ENCODE measurements around the gene KRT24. TPM values are rescaled to one million over a fixed set of nuclear protein-coding genes. Genes with fewer than 3 reads are reported as not detected.
"Not testable (repeated sequence)": the region's sequence is repeated elsewhere in the genome, so short reads cannot be mapped to it uniquely, and the experiment has no call there.

Gene KRT24
- total RNA-seq (2022) = not detected in 2 replicates
- Bru-seq, nascent RNA = not detected
- not detected for BruChase-seq, experiment 1, labeled RNA remaining after a 6-hour chase
- BruChase-seq, experiment 2, labeled RNA remaining after a 2-hour chase = not detected
- long read RNA-seq = 0 reads

GRCh38 chr17:40703652-40704051, at the start of gene KRT24:
KRT24 (minus strand) TSS chr17:40703752; CDS start chr17:40703693, 59 bp downstream.
- Mint-ChIP-seq H3K27ac (ENCODE audit: low read depth, unreplicated experiment) (no peak within 1 kb of the TSS), H3K27me3 (ENCODE audit: insufficient read depth, unreplicated experiment) (no peaks in the 10 kb centered on the region), H3K4me3 (ENCODE audit: unreplicated experiment) (no peak within 1 kb of the TSS), H3K36me3 (ENCODE audit: insufficient read depth, unreplicated experiment) (no peaks in the 10 kb centered on the region), H3K4me1 (ENCODE audit: insufficient read depth, unreplicated experiment) (peaks cover 30% of the 10 kb centered on the region), H3K9me3 (ENCODE audit: unreplicated experiment) (no peaks in the 10 kb centered on the region)
- intact Hi-C loops (cut with micrococcal nuclease) = no loop called here
- TF ChIP-seq, protein P1, sequence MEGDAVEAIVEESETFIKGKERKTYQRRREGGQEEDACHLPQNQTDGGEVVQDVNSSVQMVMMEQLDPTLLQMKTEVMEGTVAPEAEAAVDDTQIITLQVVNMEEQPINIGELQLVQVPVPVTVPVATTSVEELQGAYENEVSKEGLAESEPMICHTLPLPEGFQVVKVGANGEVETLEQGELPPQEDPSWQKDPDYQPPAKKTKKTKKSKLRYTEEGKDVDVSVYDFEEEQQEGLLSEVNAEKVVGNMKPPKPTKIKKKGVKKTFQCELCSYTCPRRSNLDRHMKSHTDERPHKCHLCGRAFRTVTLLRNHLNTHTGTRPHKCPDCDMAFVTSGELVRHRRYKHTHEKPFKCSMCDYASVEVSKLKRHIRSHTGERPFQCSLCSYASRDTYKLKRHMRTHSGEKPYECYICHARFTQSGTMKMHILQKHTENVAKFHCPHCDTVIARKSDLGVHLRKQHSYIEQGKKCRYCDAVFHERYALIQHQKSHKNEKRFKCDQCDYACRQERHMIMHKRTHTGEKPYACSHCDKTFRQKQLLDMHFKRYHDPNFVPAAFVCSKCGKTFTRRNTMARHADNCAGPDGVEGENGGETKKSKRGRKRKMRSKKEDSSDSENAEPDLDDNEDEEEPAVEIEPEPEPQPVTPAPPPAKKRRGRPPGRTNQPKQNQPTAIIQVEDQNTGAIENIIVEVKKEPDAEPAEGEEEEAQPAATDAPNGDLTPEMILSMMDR (IDR thresholded peaks at IDR 0.05; ENCODE audit: unreplicated experiment) = no peak
- ChIA-PET CTCF (interaction anchor here (0.6 kb wide), 1 partner anchor 346 kb away, joined by 4 read pairs; no protein-coding TSS in a partner anchor), POLR2A (interaction anchor here (0.9 to 1.8 kb wide), 5 partner anchors 10 to 57 kb away, joined by 3 to 11 read pairs (median 3); partner anchors contain the start of gene SMARCE1)
- BruUV-seq (replicated peaks) = no TSS peak
- DNase-seq (ENCODE audit: unreplicated experiment) = no peak

- no peak for DNase-seq (ENCODE audit: unreplicated experiment)
- Mint-ChIP-seq H3K27me3 (ENCODE audit: insufficient read depth, unreplicated experiment) (peaks cover 64% of the 10 kb centered on the region), H3K4me3 (ENCODE audit: unreplicated experiment) (no peak overlapping the region), H3K27ac (ENCODE audit: low read depth, unreplicated experiment) (no peak overlapping the region), H3K9me3 (ENCODE audit: unreplicated experiment) (no peaks in the 10 kb centered on the region), H3K4me1 (ENCODE audit: insufficient read depth, unreplicated experiment) (no peaks in the 10 kb centered on the region), H3K36me3 (ENCODE audit: insufficient read depth, unreplicated experiment) (no peaks in the 10 kb centered on the region)
- TF ChIP-seq, protein P1 (IDR thresholded peaks at IDR 0.05; ENCODE audit: unreplicated experiment) = no peak
- ChIA-PET POLR2A (no interaction called here), CTCF (interaction anchor here (0.6 kb wide), 1 partner anchor 1197 kb away, joined by 3 read pairs; no protein-coding TSS in a partner anchor)
- BruUV-seq (replicated peaks) = no TSS peak
- intact Hi-C loops (cut with micrococcal nuclease) = no loop called here
Observed at GRCh38 chr17:40751065-40751464, 47.5 kb upstream of the KRT24 start.

- Mint-ChIP-seq H3K36me3 (ENCODE audit: insufficient read depth, unreplicated experiment) (no peaks in the 10 kb centered on the region), H3K27ac (ENCODE audit: low read depth, unreplicated experiment) (no peak overlapping the region), H3K27me3 (ENCODE audit: insufficient read depth, unreplicated experiment) (peaks cover 64% of the 10 kb centered on the region), H3K4me3 (ENCODE audit: unreplicated experiment) (no peak overlapping the region), H3K9me3 (ENCODE audit: unreplicated experiment) (no peaks in the 10 kb centered on the region), H3K4me1 (ENCODE audit: insufficient read depth, unreplicated experiment) (no peaks in the 10 kb centered on the region)
- BruUV-seq (replicated peaks) = no TSS peak
- CTCF ChIA-PET = interaction anchor here (0.6 to 0.7 kb wide), 2 partner anchors 42 to 1198 kb away, joined by 3 to 6 read pairs; no protein-coding TSS in a partner anchor
- TF ChIP-seq, protein P1 (IDR thresholded peaks at IDR 0.05; ENCODE audit: unreplicated experiment) = no peak
- POLR2A ChIA-PET = no interaction called here
- no peak for DNase-seq (ENCODE audit: unreplicated experiment)
- intact Hi-C loops (cut with micrococcal nuclease) = no loop called here
Observed at GRCh38 chr17:40750391-40750790, 46.8 kb upstream of the KRT24 start.

- intact Hi-C loops (cut with micrococcal nuclease) = not testable (repeated sequence)
Observed at GRCh38 chr17:40748666-40749065, 45.1 kb upstream of the KRT24 start.

More at GRCh38 chr17:40748666-40749065, 45.1 kb upstream of the KRT24 start:
- H3K9me3 Mint-ChIP-seq (ENCODE audit: unreplicated experiment); POLR2A ChIA-PET; H3K4me3 Mint-ChIP-seq (ENCODE audit: unreplicated experiment); H3K4me1 Mint-ChIP-seq (ENCODE audit: insufficient read depth, unreplicated experiment); H3K27ac Mint-ChIP-seq (ENCODE audit: low read depth, unreplicated experiment); CTCF ChIA-PET; DNase-seq (ENCODE audit: unreplicated experiment); BruUV-seq (replicated peaks); H3K36me3 Mint-ChIP-seq (ENCODE audit: insufficient read depth, unreplicated experiment): not testable (repeated sequence)
- H3K27me3 Mint-ChIP-seq (ENCODE audit: insufficient read depth, unreplicated experiment) = peaks cover 55% of the 10 kb centered on the region
